WTC11 (cell line): ENCODE results near the gene SPIB. TPM values are rescaled to one million over a fixed set of nuclear protein-coding genes. Genes with fewer than 3 reads are reported as not detected.

Experiments used
- ATAC-seq: fragments of 200-7000 bp; cut with Tn5 transposase; 2 replicates; pipeline ENCODE4 v1.10.0; 2021; ENCODE audit warnings: mild to moderate bottlenecking, moderate library complexity
- CTCF ChIA-PET: fragments of 300-600 bp; sonication (Branson Sonifier 250); formaldehyde crosslinking; loops from one replicate; lab custom pipeline; 2021; ENCODE audit warnings: antibody characterized with exemption; lab: Charles Lee
- POLR2A ChIA-PET: fragments of 350-600 bp; sonication (Branson Sonifier 250); formaldehyde crosslinking; loops from one replicate; lab custom pipeline; 2021; ENCODE audit warnings: antibody characterized with exemption; lab: Charles Lee
- DNase-seq: peaks from one replicate; pipeline ENCODE4 v3.0.0; 2021; ENCODE audit warnings: low spot score
- H3K27ac Mint-ChIP-seq: 2 replicates; pipeline ENCODE4 v1.8.0; 2021; ENCODE audit warnings: mixed read lengths
- H3K27me3 Mint-ChIP-seq: 2 replicates; pipeline ENCODE4 v1.8.0; 2021; ENCODE audit warnings: low read depth, mild to moderate bottlenecking, moderate library complexity, mixed read lengths
- H3K36me3 Mint-ChIP-seq: 2 replicates; pipeline ENCODE4 v1.8.0; 2021; ENCODE audit warnings: mixed read lengths
- H3K4me1 Mint-ChIP-seq: 2 replicates; pipeline ENCODE4 v1.8.0; 2022; ENCODE audit warnings: mixed read lengths
- H3K4me3 Mint-ChIP-seq: 2 replicates; pipeline ENCODE4 v1.8.0; 2021; ENCODE audit warnings: mild to moderate bottlenecking, moderate library complexity, mixed read lengths
- H3K9me3 Mint-ChIP-seq: 2 replicates; pipeline ENCODE4 v1.8.0; 2021; ENCODE audit warnings: mixed read lengths
- E2F1 ChIP-seq: sonication (generic); formaldehyde crosslinking; IDR thresholded peaks from 2 replicates; pipeline ENCODE4 v1.8.0; 2022; ENCODE audit warnings: mild to moderate bottlenecking, missing genetic modification reagents
- E2F4 ChIP-seq: sonication (generic); formaldehyde crosslinking; IDR thresholded peaks from 2 replicates; pipeline ENCODE4 v1.8.1; 2022; ENCODE audit warnings: low read depth, mild to moderate bottlenecking, moderate library complexity, missing genetic modification reagents, borderline replicate concordance
- ETV6 ChIP-seq: sonication (generic); formaldehyde crosslinking; IDR thresholded peaks from 2 replicates; pipeline ENCODE4 v1.8.1; 2022; ENCODE audit warnings: mild to moderate bottlenecking, missing genetic modification reagents
- FOXP4 ChIP-seq: sonication (generic); formaldehyde crosslinking; IDR thresholded peaks from 2 replicates; pipeline ENCODE4 v1.8.0; 2022; ENCODE audit warnings: mild to moderate bottlenecking, missing genetic modification reagents
- HMGXB4 ChIP-seq: sonication (generic); formaldehyde crosslinking; IDR thresholded peaks from 2 replicates; pipeline ENCODE4 v1.8.1; 2023; ENCODE audit warnings: mild to moderate bottlenecking, moderate library complexity, missing genetic modification reagents
- JUN ChIP-seq: sonication (generic); formaldehyde crosslinking; IDR thresholded peaks from 2 replicates; pipeline ENCODE4 v1.8.0; 2023; ENCODE audit warnings: mild to moderate bottlenecking, missing genetic modification reagents
- MAX ChIP-seq: sonication (generic); formaldehyde crosslinking; IDR thresholded peaks from 2 replicates; pipeline ENCODE4 v1.8.0; 2022; ENCODE audit warnings: mild to moderate bottlenecking, missing genetic modification reagents
- NFE2L1 ChIP-seq: sonication (generic); formaldehyde crosslinking; IDR thresholded peaks from 2 replicates; pipeline ENCODE4 v1.8.1; 2023; ENCODE audit warnings: missing genetic modification reagents
- PRDM15 ChIP-seq: sonication (generic); formaldehyde crosslinking; IDR thresholded peaks from 2 replicates; pipeline ENCODE4 v1.8.0; 2022; ENCODE audit warnings: missing genetic modification reagents
- SP1 ChIP-seq: sonication (generic); formaldehyde crosslinking; conservative IDR thresholded peaks from 2 replicates; pipeline ENCODE4 v1.8.1; 2022; ENCODE audit warnings: missing genetic modification reagents
- TEAD1 ChIP-seq: sonication (generic); formaldehyde crosslinking; IDR thresholded peaks from 2 replicates; pipeline ENCODE4 v1.8.0; 2022; ENCODE audit warnings: mild to moderate bottlenecking, missing genetic modification reagents
- ZNF219 ChIP-seq: sonication (generic); formaldehyde crosslinking; IDR thresholded peaks from 2 replicates; pipeline ENCODE4 v1.8.0; 2023; ENCODE audit warnings: missing genetic modification reagents, mild to moderate bottlenecking, borderline replicate concordance
- ZNF281 ChIP-seq: sonication (generic); formaldehyde crosslinking; IDR thresholded peaks from 2 replicates; pipeline ENCODE4 v1.8.0; 2023; ENCODE audit warnings: mild to moderate bottlenecking, missing genetic modification reagents
- ZNF423 ChIP-seq: fragments of 250-450 bp; sonication (Bioruptor Pico); IDR thresholded peaks from 2 replicates; pipeline ENCODE4 v2.1.2; 2022; ENCODE audit warnings: mild to moderate bottlenecking, moderate library complexity
- total RNA-seq: library from RNA; stranded (reverse); gene quantifications from 3 replicates; pipeline ENCODE4 v1.2.3, GENCODE V29; 2021

The SPIB gene
- total RNA-seq, 1 experiment from 2014 or later, result 4.7 TPM

- no peak for TF ChIP-seq HMGXB4 (CRISPR knock-in tag)
- no peak for TF ChIP-seq E2F1 (CRISPR knock-in tag)
These were observed 1.3 kb upstream of the SPIB start (continued) for GRCh38 chr19:50417111-50418081.

- Mint-ChIP-seq H3K27me3 (no peaks in the 10 kb centered on the region), H3K36me3 (peaks cover 7% of the 10 kb centered on the region), H3K4me3 (peak overlapping the region; percentile 76), H3K4me1 (peaks cover 21% of the 10 kb centered on the region), H3K27ac (no peak overlapping the region), H3K9me3 (no peaks in the 10 kb centered on the region)
- no peak for ATAC-seq
- peak; percentile 34; the same call in 1 of the 2 replicates for TF ChIP-seq SP1 (CRISPR knock-in tag)
- TF ChIP-seq JUN (CRISPR knock-in tag), result no peak
- CTCF ChIA-PET, result interaction anchor here (0.6 to 2.8 kb wide), 7 partner anchors 9 to 137 kb away, joined by 3 to 12 read pairs (median 6); no protein-coding TSS in a partner anchor
- POLR2A ChIA-PET, result interaction anchor here (1.2 to 1.4 kb wide), 2 partner anchors 9 to 86 kb away, joined by 4 read pairs; no protein-coding TSS in a partner anchor
- DNase-seq, result no peak
These were observed 363 bp downstream of the SPIB start for GRCh38 chr19:50419022-50419579.

- Mint-ChIP-seq H3K27ac (no peak overlapping the region), H3K36me3 (peaks cover 4% of the 10 kb centered on the region), H3K4me1 (peaks cover 19% of the 10 kb centered on the region), H3K9me3 (no peaks in the 10 kb centered on the region), H3K27me3 (no peaks in the 10 kb centered on the region), H3K4me3 (peak overlapping the region; percentile 76)
- ChIA-PET POLR2A (interaction anchor here (0.7 to 1.4 kb wide), 3 partner anchors 8 to 86 kb away, joined by 3 to 4 read pairs (median 4); partner anchors contain the start of gene POLD1), CTCF (interaction anchor here (0.6 to 2.8 kb wide), 6 partner anchors 41 to 137 kb away, joined by 3 to 12 read pairs (median 8); no protein-coding TSS in a partner anchor)
- ATAC-seq (peak; percentile 13), DNase-seq (peak; percentile 54)
- TF ChIP-seq ZNF281 (peak; percentile 71), NFE2L1 (CRISPR knock-in tag) (no peak), FOXP4 (CRISPR knock-in tag) (0 out of 2 replicates have a peak, but pooled peaks have one; percentile 16), ZNF423 (CRISPR knock-in tag) (peak; percentile 43), E2F4 (CRISPR knock-in tag) (no peak), PRDM15 (CRISPR knock-in tag) (no peak), ZNF219 (CRISPR knock-in tag) (peak; percentile 42; the same call in 1 of the 2 replicates), SP1 (CRISPR knock-in tag) (peak; percentile 56; the same call in 1 of the 2 replicates), ETV6 (CRISPR knock-in tag) (peak; percentile 79), TEAD1 (CRISPR knock-in tag) (peak; percentile 70; the same call in 1 of the 2 replicates), MAX (CRISPR knock-in tag) (peak; percentile 55; the same call in 1 of the 2 replicates)
These were observed 870 bp downstream of the SPIB start for GRCh38 chr19:50419580-50420035.
